Epithelial cell of proximal tubule (primary cell): ENCODE data around the gene SYNJ1. TPM values are rescaled to one million over a fixed set of nuclear protein-coding genes. Genes with fewer than 3 reads are reported as not detected.

ENCODE experiments used
- DNase-seq: peaks from one replicate; pipeline ENCODE4 v3.0.0-alpha.2; 2011; ENCODE audit warnings: low read depth
- H3K4me3 ChIP-seq: 2 replicates; pipeline ENCODE4 v1.5.1; 2011; ENCODE audit warnings: low read depth, mild to moderate bottlenecking, low read length
- CTCF ChIP-seq: conservative IDR thresholded peaks from 2 replicates; pipeline ENCODE4 v1.5.1; 2012; ENCODE audit warnings: low read depth, mild to moderate bottlenecking, low read length
- total RNA-seq: library from RNA; depleted of rRNA; stranded (reverse); fragments of >200 nt; gene quantifications from 2 replicates; pipeline ENCODE4 v1.2.3, GENCODE V29; 2015

Gene SYNJ1
- total RNA-seq, 1 donor from 2014 or later, result 2.5 TPM

GRCh38 chr21:32765058-32765457 lies 37.2 kb upstream of the SYNJ1 start:
- TF ChIP-seq CTCF, result no peak
- no peak overlapping the region for H3K4me3 ChIP-seq
- no peak for DNase-seq

- no peak for TF ChIP-seq CTCF
- H3K4me3 ChIP-seq, result no peak overlapping the region
- no peak for DNase-seq
These were observed 36.4 kb upstream of the SYNJ1 start for GRCh38 chr21:32764186-32764585.

GRCh38 chr21:32757804-32758203 lies 30.0 kb upstream of the SYNJ1 start:
- H3K4me3 ChIP-seq, result no peak overlapping the region
- no peak for DNase-seq
- TF ChIP-seq CTCF, result no peak

GRCh38 chr21:32756096-32756495 lies 28.3 kb upstream of the SYNJ1 start:
- no peak for TF ChIP-seq CTCF
- no peak for DNase-seq
- H3K4me3 ChIP-seq, result no peak overlapping the region

DNA sequence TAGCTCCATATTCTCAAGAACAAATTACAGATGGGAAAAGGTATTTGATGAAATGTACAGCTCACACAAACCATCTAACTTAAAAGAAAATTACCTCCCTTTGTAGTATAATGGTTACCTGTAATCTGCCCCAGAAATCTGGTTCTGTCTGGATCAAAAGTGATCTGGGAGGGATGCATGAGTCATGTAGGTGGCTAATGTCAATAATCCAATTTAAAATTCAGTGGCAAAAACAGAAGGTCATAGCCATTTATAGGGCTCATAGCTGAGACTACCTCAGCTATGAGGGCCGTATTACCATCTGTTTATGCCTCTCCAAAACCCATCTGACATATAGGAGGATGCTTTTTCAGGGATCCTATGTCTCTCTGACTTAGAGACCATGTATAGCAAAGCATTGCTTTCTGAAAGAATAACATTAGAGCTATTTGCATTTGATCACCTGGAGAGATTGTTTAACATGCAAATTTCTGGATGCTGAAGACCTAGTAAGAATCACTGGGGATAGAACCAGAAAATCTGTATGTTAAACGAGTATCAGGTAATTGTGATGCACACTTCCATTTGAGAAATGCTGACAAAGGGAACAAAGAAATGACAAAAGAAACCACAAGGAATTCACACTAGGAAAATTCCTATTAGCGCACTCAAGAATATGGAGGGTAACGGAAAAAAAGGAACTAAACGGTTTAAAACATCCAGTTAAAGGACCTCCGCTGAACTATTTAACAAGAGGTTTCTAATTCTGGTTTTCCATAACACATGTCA lies 26.2 kb upstream of the SYNJ1 start:
- no peak for TF ChIP-seq CTCF
- no peak for DNase-seq

DNA sequence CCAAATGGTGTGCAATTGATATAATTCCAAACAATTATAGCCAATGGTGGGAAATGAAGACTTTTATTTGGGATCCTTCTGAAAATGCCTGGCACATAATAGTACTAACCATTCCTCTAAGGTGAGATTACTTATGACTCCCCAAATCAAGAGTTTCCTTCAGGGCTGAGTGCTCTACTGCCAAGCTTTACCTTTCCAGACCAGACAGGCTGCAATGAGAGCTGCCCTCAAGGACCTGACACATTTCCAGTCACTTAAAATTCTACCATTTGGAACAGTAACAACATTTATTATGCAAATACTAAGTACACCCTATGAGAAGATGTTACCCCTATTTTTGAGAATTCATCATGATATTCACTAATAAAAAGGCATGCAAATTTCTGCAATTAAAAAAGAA lies 22.6 kb upstream of the SYNJ1 start:
- H3K4me3 ChIP-seq, result no peak overlapping the region
- TF ChIP-seq CTCF, result no peak
- no peak for DNase-seq

More for the DNA sequence above, 26.2 kb upstream of the SYNJ1 start:
- no peak overlapping the region for H3K4me3 ChIP-seq

GRCh38 chr21:32749662-32750061 lies 21.8 kb upstream of the SYNJ1 start:
- TF ChIP-seq CTCF, result no peak
- DNase-seq, result no peak
- H3K4me3 ChIP-seq, result no peak overlapping the region
